Glutamatergic neuron (in vitro differentiated cells): ENCODE measurements around the gene FCHSD1. TPM values are rescaled to one million over a fixed set of nuclear protein-coding genes. Genes with fewer than 3 reads are reported as not detected.

ENCODE experiments used
- DNase-seq: peaks from one replicate; pipeline ENCODE4 v3.0.0; 2022
- H3K27ac Mint-ChIP-seq: one replicate; pipeline ENCODE4 v1.8.0; 2020; ENCODE audit warnings: mild to moderate bottlenecking, mixed read lengths, inconsistent platforms; ENCODE audit not compliant: unreplicated experiment
- H3K27me3 Mint-ChIP-seq: one replicate; pipeline ENCODE4 v1.8.0; 2020; ENCODE audit warnings: mild to moderate bottlenecking, moderate library complexity, mixed read lengths, inconsistent platforms; ENCODE audit not compliant: unreplicated experiment
- H3K36me3 Mint-ChIP-seq: one replicate; pipeline ENCODE4 v1.8.0; 2020; ENCODE audit warnings: mild to moderate bottlenecking, mixed read lengths, inconsistent platforms; ENCODE audit not compliant: unreplicated experiment
- H3K4me1 Mint-ChIP-seq: one replicate; pipeline ENCODE4 v1.8.0; 2020; ENCODE audit warnings: mild to moderate bottlenecking, low read depth, mixed read lengths, inconsistent platforms; ENCODE audit not compliant: unreplicated experiment
- H3K4me3 Mint-ChIP-seq: one replicate; pipeline ENCODE4 v1.8.0; 2020; ENCODE audit warnings: mild to moderate bottlenecking, mixed read lengths, inconsistent platforms; ENCODE audit not compliant: unreplicated experiment
- H3K9me3 Mint-ChIP-seq: one replicate; pipeline ENCODE4 v1.8.0; 2020; ENCODE audit warnings: mild to moderate bottlenecking, moderate library complexity, mixed read lengths, inconsistent platforms; ENCODE audit not compliant: unreplicated experiment
- total RNA-seq: library from RNA; stranded (reverse); fragmentation: NEBNext Ultra II Directional; extraction: Animal tissue kit (Norgen Biotek cat#: 25700); gene quantifications from one replicate; pipeline ENCODE4 v1.2.1, GENCODE V29; 2021; ENCODE audit not compliant: unreplicated experiment
- TF ChIP-seq, protein P1 (sequence below): fragments of 200-600 bp; sonication (generic); IDR thresholded peaks from one replicate; pipeline ENCODE4 v1.5.0; 2021; ENCODE audit not compliant: partially characterized antibody, unreplicated experiment

The FCHSD1 gene
- total RNA-seq, 1 donor from 2014 or later, result 25.8 TPM

DNA sequence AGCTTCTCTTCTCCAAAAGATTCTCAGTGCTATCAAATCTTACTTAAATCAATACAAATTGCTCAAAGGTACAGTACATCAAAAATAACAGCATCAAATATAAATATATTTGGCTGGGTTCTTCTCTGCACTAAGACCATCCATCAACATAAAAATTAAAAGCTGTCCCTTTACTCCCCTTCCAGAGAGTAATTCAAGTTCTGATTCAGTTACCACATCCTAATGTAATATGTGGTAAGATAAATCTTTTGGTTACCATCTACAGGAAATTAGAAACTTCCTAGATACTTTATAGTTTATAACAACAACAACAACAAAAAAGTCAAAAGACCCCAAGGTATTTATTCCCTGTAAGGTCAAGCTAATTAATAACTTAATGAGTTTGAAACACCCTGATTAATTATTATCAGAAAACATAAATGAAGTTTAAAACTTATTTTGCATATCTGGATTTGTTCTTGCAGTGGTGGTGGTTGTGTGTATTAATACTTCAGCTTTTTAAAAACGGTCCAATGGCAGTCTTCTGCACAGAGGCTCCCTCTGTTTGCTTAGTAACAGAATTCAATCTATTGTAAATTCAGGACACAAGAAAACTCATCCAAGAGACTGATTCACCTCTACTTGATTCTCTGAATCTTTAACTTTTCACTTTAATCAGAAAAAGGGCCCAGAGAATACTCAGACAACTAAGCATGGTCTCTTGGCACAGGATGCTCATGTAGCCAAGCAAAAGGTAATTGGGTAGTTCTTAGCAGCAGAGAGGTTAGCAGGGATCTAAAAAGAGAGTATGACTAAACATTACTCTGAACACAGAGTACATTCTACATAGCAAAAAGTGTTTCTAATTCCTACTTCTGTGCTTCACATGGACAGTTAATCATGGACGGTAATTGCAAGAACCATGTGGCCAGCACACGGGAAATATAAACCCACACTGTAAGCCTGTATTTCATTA is 52.5 kb downstream of the FCHSD1 start:
- H3K27ac Mint-ChIP-seq, result no peak overlapping the region
- no peak for DNase-seq
- H3K4me3 Mint-ChIP-seq, result no peak overlapping the region
- peaks cover 2% of the 10 kb centered on the region for H3K27me3 Mint-ChIP-seq
- no peaks in the 10 kb centered on the region for H3K36me3 Mint-ChIP-seq
- H3K9me3 Mint-ChIP-seq, result no peaks in the 10 kb centered on the region
- TF ChIP-seq, protein P1, sequence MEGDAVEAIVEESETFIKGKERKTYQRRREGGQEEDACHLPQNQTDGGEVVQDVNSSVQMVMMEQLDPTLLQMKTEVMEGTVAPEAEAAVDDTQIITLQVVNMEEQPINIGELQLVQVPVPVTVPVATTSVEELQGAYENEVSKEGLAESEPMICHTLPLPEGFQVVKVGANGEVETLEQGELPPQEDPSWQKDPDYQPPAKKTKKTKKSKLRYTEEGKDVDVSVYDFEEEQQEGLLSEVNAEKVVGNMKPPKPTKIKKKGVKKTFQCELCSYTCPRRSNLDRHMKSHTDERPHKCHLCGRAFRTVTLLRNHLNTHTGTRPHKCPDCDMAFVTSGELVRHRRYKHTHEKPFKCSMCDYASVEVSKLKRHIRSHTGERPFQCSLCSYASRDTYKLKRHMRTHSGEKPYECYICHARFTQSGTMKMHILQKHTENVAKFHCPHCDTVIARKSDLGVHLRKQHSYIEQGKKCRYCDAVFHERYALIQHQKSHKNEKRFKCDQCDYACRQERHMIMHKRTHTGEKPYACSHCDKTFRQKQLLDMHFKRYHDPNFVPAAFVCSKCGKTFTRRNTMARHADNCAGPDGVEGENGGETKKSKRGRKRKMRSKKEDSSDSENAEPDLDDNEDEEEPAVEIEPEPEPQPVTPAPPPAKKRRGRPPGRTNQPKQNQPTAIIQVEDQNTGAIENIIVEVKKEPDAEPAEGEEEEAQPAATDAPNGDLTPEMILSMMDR, result no peak
- peaks cover 5% of the 10 kb centered on the region for H3K4me1 Mint-ChIP-seq

DNA sequence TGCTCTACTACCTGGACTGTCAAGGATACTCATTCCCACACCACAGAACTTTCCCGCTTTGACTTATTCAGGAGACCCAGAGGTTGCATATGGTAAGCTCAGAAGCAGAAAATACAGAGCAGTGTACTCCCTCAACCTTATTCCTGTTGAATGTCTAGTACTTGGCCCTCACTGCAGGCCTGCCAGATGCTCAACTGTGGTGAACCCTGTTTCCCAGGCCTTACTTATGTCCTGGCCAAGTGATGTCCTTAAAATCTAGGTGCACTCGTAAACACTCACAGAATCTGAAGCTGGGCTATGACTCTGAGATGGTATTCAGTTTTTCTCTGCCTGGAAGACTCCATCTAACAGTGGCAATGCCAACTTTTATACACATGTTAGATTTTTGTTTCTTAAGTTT is 53.4 kb downstream of the FCHSD1 start:
- no peaks in the 10 kb centered on the region for H3K9me3 Mint-ChIP-seq
- TF ChIP-seq, protein P1, result no peak
- no peaks in the 10 kb centered on the region for H3K36me3 Mint-ChIP-seq
- no peak overlapping the region for H3K4me3 Mint-ChIP-seq
- peak overlapping the region; percentile 84 for H3K27ac Mint-ChIP-seq
- H3K27me3 Mint-ChIP-seq, result peaks cover 2% of the 10 kb centered on the region
- no peak for DNase-seq
- H3K4me1 Mint-ChIP-seq, result peaks cover 5% of the 10 kb centered on the region

DNA sequence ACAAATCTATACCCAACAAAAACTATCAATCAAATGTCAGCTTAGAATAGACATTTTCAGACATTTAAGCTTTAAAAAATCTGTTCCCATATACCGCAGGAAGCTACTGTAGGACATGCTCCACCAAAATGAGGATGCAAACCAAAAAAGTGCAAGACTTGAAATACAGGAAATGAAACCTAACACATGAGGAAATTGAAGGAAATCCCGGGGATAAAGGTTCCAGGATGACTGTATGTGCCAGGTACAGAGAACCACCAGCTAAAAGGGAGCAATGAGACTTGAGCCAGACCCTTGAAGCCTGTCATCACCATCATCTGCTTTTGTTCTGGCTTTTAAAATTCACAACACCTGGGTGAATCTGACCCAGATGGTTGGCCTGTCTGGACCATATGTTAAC is 53.8 kb downstream of the FCHSD1 start:
- Mint-ChIP-seq H3K27me3 (peaks cover 2% of the 10 kb centered on the region), H3K9me3 (no peaks in the 10 kb centered on the region), H3K4me1 (peaks cover 5% of the 10 kb centered on the region), H3K4me3 (no peak overlapping the region), H3K36me3 (no peaks in the 10 kb centered on the region), H3K27ac (peak overlapping the region; percentile 84)
- TF ChIP-seq, protein P1, result no peak
- no peak for DNase-seq

DNA sequence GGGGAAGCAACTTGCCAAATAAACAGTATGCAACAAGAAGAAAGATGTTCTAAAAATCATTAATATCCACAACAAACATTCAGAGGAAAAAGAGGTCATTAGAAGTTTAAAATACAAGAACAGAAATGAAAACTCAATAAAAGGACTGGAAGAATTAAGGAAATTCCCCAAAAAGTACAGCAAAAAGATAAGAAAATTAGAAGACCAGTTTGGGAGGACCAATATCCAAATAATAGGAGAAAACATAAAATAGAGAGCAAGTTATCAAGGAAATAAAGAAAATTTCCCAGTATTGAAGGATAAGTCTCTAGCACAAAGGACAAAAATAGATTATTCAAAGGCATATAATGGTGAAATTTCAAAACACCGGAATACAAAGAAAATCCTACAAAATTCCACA is 54.4 kb downstream of the FCHSD1 start:
- Mint-ChIP-seq H3K4me1 (peaks cover 5% of the 10 kb centered on the region), H3K36me3 (no peaks in the 10 kb centered on the region), H3K9me3 (no peaks in the 10 kb centered on the region), H3K4me3 (no peak overlapping the region), H3K27me3 (peaks cover 2% of the 10 kb centered on the region), H3K27ac (peak overlapping the region; percentile 84)
- TF ChIP-seq, protein P1, result no peak
- DNase-seq, result no peak

DNA sequence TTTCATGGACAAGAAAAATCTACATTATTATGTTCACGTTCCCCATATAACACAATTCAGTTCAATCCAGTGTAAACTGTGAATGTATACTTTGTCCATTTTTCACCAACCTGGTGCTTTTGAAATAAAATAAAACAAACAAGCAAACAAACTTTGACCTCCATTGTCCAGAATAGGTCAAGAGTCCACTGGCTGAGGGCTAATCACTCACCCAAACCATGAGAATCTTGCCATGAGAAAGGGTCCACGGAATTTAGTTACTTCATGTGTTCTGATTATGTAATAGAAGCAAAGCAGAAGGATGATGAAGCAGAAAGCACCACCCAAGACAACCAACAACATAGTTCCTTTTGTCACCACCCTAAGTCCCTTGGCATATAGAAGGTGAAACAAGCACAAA is 61.1 kb downstream of the FCHSD1 start:
- Mint-ChIP-seq H3K27me3 (no peaks in the 10 kb centered on the region), H3K4me1 (no peaks in the 10 kb centered on the region), H3K9me3 (no peaks in the 10 kb centered on the region), H3K4me3 (no peak overlapping the region), H3K36me3 (no peaks in the 10 kb centered on the region), H3K27ac (no peak overlapping the region)
- TF ChIP-seq, protein P1, result no peak
- no peak for DNase-seq
